HepG2 (cell line): ENCODE data around the gene CR1. TPM values are rescaled to one million over a fixed set of nuclear protein-coding genes. Genes with fewer than 3 reads are reported as not detected.

ENCODE experiments used
- LCORL ChIP-seq, 2 experiments: fragments of 450-650 bp in 1 of 2; sonication (generic) in 1 of 2; formaldehyde crosslinking in 1 of 2; IDR thresholded peaks; 2 replicates each; pipeline versions ENCODE4 v1.5.0 to v1.6.1; 2017 to 2020; ENCODE audit warnings: antibody characterized with exemption in 1 of 2, missing genetic modification reagents in 1 of 2
- MIXL1 ChIP-seq: IDR thresholded peaks from 2 replicates; pipeline ENCODE4 v1.6.1; 2016
- NONO ChIP-seq, 2 experiments: fragments of 450-650 bp in 1 of 2; sonication (generic) in 1 of 2; formaldehyde crosslinking in 1 of 2; IDR thresholded peaks in 1 of 2; conservative IDR thresholded peaks in 1 of 2; 2 replicates each; pipeline versions ENCODE4 v1.6.1 to v1.8.0; 2017 to 2022; ENCODE audit warnings: mild to moderate bottlenecking in 1 of 2, missing genetic modification reagents in 1 of 2, moderate library complexity in 1 of 2
- NRL ChIP-seq: sonication (generic); formaldehyde crosslinking; IDR thresholded peaks from 2 replicates; pipeline ENCODE4 v1.5.0; 2020; ENCODE audit warnings: missing genetic modification reagents, mild to moderate bottlenecking, moderate library complexity, borderline replicate concordance
- POLR2G ChIP-seq: fragments of 200-400 bp; formaldehyde crosslinking; IDR thresholded peaks from 2 replicates; pipeline ENCODE4 v1.6.1; 2018; ENCODE audit warnings: mild to moderate bottlenecking, low read depth, low read length, moderate library complexity
- SRSF4 ChIP-seq: fragments of 200-400 bp; formaldehyde crosslinking; IDR thresholded peaks from one replicate; pipeline ENCODE4 v1.6.1; 2018; ENCODE audit warnings: mild to moderate bottlenecking, low read depth, low read length, moderate library complexity; ENCODE audit not compliant: poor library complexity, severe bottlenecking
- SRY ChIP-seq: sonication (generic); formaldehyde crosslinking; IDR thresholded peaks from 2 replicates; pipeline ENCODE4 v1.8.0; 2022; ENCODE audit warnings: mild to moderate bottlenecking, missing genetic modification reagents
- TFDP1 ChIP-seq: IDR thresholded peaks from 2 replicates; pipeline ENCODE4 v1.6.1; 2016; ENCODE audit warnings: missing compliant biosample characterization, missing genetic modification reagents, borderline replicate concordance
- ZBTB7B ChIP-seq: sonication (generic); formaldehyde crosslinking; IDR thresholded peaks from 2 replicates; pipeline ENCODE4 v1.4.0; 2020; ENCODE audit warnings: missing genetic modification reagents
- ZMAT3 ChIP-seq: sonication (generic); formaldehyde crosslinking; conservative IDR thresholded peaks from 2 replicates; pipeline ENCODE4 v1.7.0; 2021; ENCODE audit warnings: missing genetic modification reagents
- ZNF205 ChIP-seq: IDR thresholded peaks from 2 replicates; pipeline ENCODE4 v1.6.1; 2018; ENCODE audit warnings: missing biosample characterization, missing genetic modification reagents
- ZNF280B ChIP-seq: sonication (generic); formaldehyde crosslinking; IDR thresholded peaks from 2 replicates; pipeline ENCODE4 v1.5.0; 2020; ENCODE audit warnings: missing genetic modification reagents, mild to moderate bottlenecking, borderline replicate concordance
- ZNF782 ChIP-seq: sonication (generic); formaldehyde crosslinking; IDR thresholded peaks from 2 replicates; pipeline ENCODE4 v1.4.0; 2020; ENCODE audit warnings: missing genetic modification reagents, mild to moderate bottlenecking, borderline replicate concordance
- ZNF816 ChIP-seq: sonication (generic); formaldehyde crosslinking; IDR thresholded peaks from 2 replicates; pipeline ENCODE4 v1.8.0; 2022; ENCODE audit warnings: missing genetic modification reagents, mild to moderate bottlenecking, borderline replicate concordance
- ZNF878 ChIP-seq: sonication (generic); formaldehyde crosslinking; IDR thresholded peaks from 2 replicates; pipeline ENCODE4 v1.8.1; 2023; ENCODE audit warnings: mild to moderate bottlenecking, missing genetic modification reagents, moderate library complexity
- polyA plus RNA-seq, 8 experiments: library from polyadenylated mRNA; depleted of rRNA in 3 of 8; stranded (reverse) in 7 of 8; unstranded in 1 of 8; fragments of >200 nt; fragmentation: Illumina TruSeq in 4 of 8; extraction: Trizol in 4 of 8; gene quantifications; 2 replicates each; pipeline versions ENCODE4 v1.2.1 to v1.2.3, GENCODE V29; 2011 to 2016; ENCODE audit warnings: low read depth in 4 of 8, missing spikeins in 1 of 8, mixed read lengths in 1 of 8; ENCODE audit not compliant: insufficient read depth in 1 of 8
- total RNA-seq, 5 experiments: library from RNA; depleted of rRNA; stranded (reverse); fragments of >200 nt; fragmentation: Illumina TruSeq; extraction: Trizol; gene quantifications; 2 replicates each; pipeline ENCODE4 v1.2.3, GENCODE V29; 2016; ENCODE audit warnings: low read depth in 1 of 5
- TF ChIP-seq, protein P1 (sequence below): sonication (generic); formaldehyde crosslinking; IDR thresholded peaks from 2 replicates; pipeline ENCODE4 v1.5.1; 2020; ENCODE audit warnings: mild to moderate bottlenecking, missing genetic modification reagents, moderate library complexity
- TF ChIP-seq, protein P2 (sequence below): sonication (generic); formaldehyde crosslinking; IDR thresholded peaks from 2 replicates; pipeline ENCODE4 v1.5.1; 2020; ENCODE audit warnings: missing genetic modification reagents, mild to moderate bottlenecking, borderline replicate concordance
- TF ChIP-seq, protein P3 (sequence below): IDR thresholded peaks from 2 replicates; pipeline ENCODE4 v1.6.1; 2012; ENCODE audit warnings: inconsistent platforms

The CR1 gene
- total and polyA plus RNA-seq, 2 of the 13 experiments (the other 11 are each of a cell fraction or from before 2014, with no cell fraction given) = not detected

DNA sequence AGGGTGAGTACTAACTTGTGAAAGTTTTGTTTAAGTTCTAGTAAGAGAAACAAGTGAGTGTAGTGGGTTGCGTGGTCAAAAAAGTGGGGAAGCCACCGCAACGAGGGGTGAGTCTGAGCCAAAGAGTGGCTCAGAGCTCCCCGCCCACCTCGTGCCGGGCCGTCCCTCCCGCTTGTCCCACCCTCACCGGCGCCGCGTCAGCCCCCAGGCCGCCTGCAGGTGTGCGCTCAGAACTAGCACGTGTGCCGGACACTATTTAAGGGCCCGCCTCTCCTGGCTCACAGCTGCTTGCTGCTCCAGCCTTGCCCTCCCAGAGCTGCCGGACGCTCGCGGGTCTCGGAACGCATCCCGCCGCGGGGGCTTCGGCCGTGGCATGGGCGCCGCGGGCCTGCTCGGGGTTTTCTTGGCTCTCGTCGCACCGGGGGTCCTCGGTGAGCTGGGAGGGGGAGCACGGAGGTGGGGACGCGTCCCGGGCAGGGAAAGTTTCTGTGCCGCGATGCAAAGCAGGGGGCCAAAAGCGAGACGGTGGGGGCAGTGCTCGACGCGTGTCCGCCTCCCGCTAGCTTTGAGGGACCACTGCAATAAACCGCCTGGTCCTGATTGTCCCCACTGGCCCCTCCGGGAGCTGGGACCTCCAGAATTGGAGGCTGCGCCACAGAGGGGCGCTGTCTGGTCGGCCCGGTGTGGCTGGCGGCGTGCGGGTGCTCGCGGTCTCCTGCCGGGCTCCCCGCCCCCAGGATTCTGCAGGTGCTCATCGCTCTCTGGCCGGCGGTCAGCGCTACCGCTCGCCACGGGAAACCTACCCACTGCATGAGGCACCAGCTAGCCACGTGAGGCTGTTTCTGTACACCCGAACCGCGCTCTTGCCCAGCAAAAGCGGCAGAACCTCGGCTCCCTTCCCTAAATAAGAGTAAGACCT lies 41.7 kb upstream of the CR1 start, which contains the start of gene CR2 (continued):
- TF ChIP-seq, protein P1, sequence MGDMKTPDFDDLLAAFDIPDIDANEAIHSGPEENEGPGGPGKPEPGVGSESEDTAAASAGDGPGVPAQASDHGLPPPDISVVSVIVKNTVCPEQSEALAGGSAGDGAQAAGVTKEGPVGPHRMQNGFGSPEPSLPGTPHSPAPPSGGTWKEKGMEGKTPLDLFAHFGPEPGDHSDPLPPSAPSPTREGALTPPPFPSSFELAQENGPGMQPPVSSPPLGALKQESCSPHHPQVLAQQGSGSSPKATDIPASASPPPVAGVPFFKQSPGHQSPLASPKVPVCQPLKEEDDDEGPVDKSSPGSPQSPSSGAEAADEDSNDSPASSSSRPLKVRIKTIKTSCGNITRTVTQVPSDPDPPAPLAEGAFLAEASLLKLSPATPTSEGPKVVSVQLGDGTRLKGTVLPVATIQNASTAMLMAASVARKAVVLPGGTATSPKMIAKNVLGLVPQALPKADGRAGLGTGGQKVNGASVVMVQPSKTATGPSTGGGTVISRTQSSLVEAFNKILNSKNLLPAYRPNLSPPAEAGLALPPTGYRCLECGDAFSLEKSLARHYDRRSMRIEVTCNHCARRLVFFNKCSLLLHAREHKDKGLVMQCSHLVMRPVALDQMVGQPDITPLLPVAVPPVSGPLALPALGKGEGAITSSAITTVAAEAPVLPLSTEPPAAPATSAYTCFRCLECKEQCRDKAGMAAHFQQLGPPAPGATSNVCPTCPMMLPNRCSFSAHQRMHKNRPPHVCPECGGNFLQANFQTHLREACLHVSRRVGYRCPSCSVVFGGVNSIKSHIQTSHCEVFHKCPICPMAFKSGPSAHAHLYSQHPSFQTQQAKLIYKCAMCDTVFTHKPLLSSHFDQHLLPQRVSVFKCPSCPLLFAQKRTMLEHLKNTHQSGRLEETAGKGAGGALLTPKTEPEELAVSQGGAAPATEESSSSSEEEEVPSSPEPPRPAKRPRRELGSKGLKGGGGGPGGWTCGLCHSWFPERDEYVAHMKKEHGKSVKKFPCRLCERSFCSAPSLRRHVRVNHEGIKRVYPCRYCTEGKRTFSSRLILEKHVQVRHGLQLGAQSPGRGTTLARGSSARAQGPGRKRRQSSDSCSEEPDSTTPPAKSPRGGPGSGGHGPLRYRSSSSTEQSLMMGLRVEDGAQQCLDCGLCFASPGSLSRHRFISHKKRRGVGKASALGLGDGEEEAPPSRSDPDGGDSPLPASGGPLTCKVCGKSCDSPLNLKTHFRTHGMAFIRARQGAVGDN (CRISPR knock-in tag) = peak; percentile 66
- peak; percentile 47; the same call in 1 of the 2 replicates for TF ChIP-seq TFDP1 (CRISPR knock-in tag)
- TF ChIP-seq ZNF782 = peak; percentile 32; the same call in 1 of the 2 replicates
- peak; percentile 34; the same call in 1 of the 2 replicates for TF ChIP-seq ZBTB7B
- no peak for TF ChIP-seq ZMAT3 (CRISPR knock-in tag)
- TF ChIP-seq, protein P2, sequence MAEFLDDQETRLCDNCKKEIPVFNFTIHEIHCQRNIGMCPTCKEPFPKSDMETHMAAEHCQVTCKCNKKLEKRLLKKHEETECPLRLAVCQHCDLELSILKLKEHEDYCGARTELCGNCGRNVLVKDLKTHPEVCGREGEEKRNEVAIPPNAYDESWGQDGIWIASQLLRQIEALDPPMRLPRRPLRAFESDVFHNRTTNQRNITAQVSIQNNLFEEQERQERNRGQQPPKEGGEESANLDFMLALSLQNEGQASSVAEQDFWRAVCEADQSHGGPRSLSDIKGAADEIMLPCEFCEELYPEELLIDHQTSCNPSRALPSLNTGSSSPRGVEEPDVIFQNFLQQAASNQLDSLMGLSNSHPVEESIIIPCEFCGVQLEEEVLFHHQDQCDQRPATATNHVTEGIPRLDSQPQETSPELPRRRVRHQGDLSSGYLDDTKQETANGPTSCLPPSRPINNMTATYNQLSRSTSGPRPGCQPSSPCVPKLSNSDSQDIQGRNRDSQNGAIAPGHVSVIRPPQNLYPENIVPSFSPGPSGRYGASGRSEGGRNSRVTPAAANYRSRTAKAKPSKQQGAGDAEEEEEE = no peak
- TF ChIP-seq SRSF4 = no peak
- no peak for TF ChIP-seq ZNF816 (CRISPR knock-in tag)
- TF ChIP-seq ZNF878 (CRISPR knock-in tag) = no peak; the same call in 1 of the 2 replicates
- peak; percentile 36; the same call in 1 of the 2 replicates for TF ChIP-seq NRL
- no peak for TF ChIP-seq POLR2G
- no peak for TF ChIP-seq ZNF205
- TF ChIP-seq SRY (CRISPR knock-in tag) = 0 out of 2 replicates have a peak, but pooled peaks have one; percentile 36
- no peak for TF ChIP-seq NONO (IDR thresholded peaks at IDR 0.05)
- TF ChIP-seq NONO (CRISPR knock-in tag; conservative IDR thresholded peaks at IDR 0.05) = no peak
- TF ChIP-seq MIXL1 (CRISPR knock-in tag) = no peak
- TF ChIP-seq ZNF280B (CRISPR knock-in tag) = peak; percentile 25; the same call in 1 of the 2 replicates
- no peak for TF ChIP-seq LCORL (IDR thresholded peaks at IDR 0.05)
- TF ChIP-seq LCORL (CRISPR knock-in tag; IDR thresholded peaks at IDR 0.05) = no peak
- TF ChIP-seq, protein P3, sequence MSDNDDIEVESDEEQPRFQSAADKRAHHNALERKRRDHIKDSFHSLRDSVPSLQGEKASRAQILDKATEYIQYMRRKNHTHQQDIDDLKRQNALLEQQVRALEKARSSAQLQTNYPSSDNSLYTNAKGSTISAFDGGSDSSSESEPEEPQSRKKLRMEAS = peak; percentile 42; the same call in 1 of the 2 replicates
